H1 (cell line): Measurements from ENCODE around the gene SMARCC2. TPM values are rescaled to one million over a fixed set of nuclear protein-coding genes. Genes with fewer than 3 reads are reported as not detected.
A peak's percentile ranks its signal among the peaks of the same experiment; 100 is the strongest.

Experiments
- ASH2L ChIP-seq: fragments of 200-600, 300-600 bp; sonication (generic); IDR thresholded peaks from one replicate; pipeline ENCODE4 v1.7.1; 2017; ENCODE audit warnings: low read length
- CBX8 ChIP-seq: fragments of 300-800, 300-1000 bp; sonication (generic); IDR thresholded peaks from 2 replicates; pipeline ENCODE4 v1.7.1; 2016; ENCODE audit warnings: low read depth, low read length, borderline replicate concordance
- CHD2 ChIP-seq: IDR thresholded peaks from 2 replicates; pipeline ENCODE4 v1.6.1; 2012; ENCODE audit warnings: low read length, improper control_type of control experiment
- CTBP2 ChIP-seq: IDR thresholded peaks from 2 replicates; pipeline ENCODE4 v1.7.0; 2011; ENCODE audit warnings: borderline replicate concordance, mild to moderate bottlenecking, moderate library complexity, mixed read lengths, low read length; ENCODE audit not compliant: insufficient read depth, insufficient read length
- EP300 ChIP-seq, 2 experiments: IDR thresholded peaks; 1 replicate in 1 of 2; 2 replicates in 1 of 2; pipeline ENCODE4 v1.6.1; 2011 to 2012; ENCODE audit warnings: low read depth in 2 of 2, low read length in 2 of 2, mild to moderate bottlenecking in 2 of 2, borderline replicate concordance in 1 of 2, inconsistent platforms in 1 of 2, moderate library complexity in 1 of 2
- GABPA ChIP-seq: IDR thresholded peaks from 2 replicates; pipeline ENCODE4 v1.6.1; 2011; ENCODE audit warnings: mild to moderate bottlenecking, low read length, moderate library complexity, borderline replicate concordance; ENCODE audit not compliant: insufficient read depth
- NRF1 ChIP-seq: IDR thresholded peaks from 2 replicates; pipeline ENCODE4 v1.6.1; 2011; ENCODE audit warnings: mild to moderate bottlenecking, low read depth, low read length, improper control_type of control experiment
- POU5F1 ChIP-seq: IDR thresholded peaks from 2 replicates; pipeline ENCODE4 v1.6.1; 2011; ENCODE audit warnings: low read depth, mild to moderate bottlenecking, low read length, moderate library complexity
- RXRA ChIP-seq: IDR thresholded peaks from 2 replicates; pipeline ENCODE4 v1.6.1; 2011; ENCODE audit warnings: low read depth, mild to moderate bottlenecking, low read length, moderate library complexity; ENCODE audit not compliant: insufficient read depth
- SIN3A ChIP-seq, 2 experiments: IDR thresholded peaks in 1 of 2; conservative IDR thresholded peaks in 1 of 2; 2 replicates each; pipeline ENCODE4 v1.6.1; 2011 to 2012; ENCODE audit warnings: low read length in 2 of 2, improper control_type of control experiment in 1 of 2, low read depth in 1 of 2, mild to moderate bottlenecking in 1 of 2
- SIRT6 ChIP-seq: IDR thresholded peaks from one replicate; pipeline ENCODE4 v1.7.1; 2012; ENCODE audit warnings: low read length, inconsistent platforms
- SP2 ChIP-seq: IDR thresholded peaks from 2 replicates; pipeline ENCODE4 v1.6.1; 2012; ENCODE audit warnings: mild to moderate bottlenecking, low read length, inconsistent platforms
- TEAD4 ChIP-seq: IDR thresholded peaks from 2 replicates; pipeline ENCODE4 v1.6.1; 2012; ENCODE audit warnings: low read depth, low read length, inconsistent platforms, mixed read lengths
- ZNF274 ChIP-seq: IDR thresholded peaks from 2 replicates; pipeline ENCODE4 v1.7.0; 2012; ENCODE audit warnings: low read length, borderline replicate concordance; ENCODE audit errors: extremely low read depth
- polyA plus RNA-seq, 7 experiments: library from polyadenylated mRNA; depleted of rRNA in 3 of 7; stranded (reverse) in 5 of 7; unstranded in 2 of 7; fragments of >200 nt in 5 of 7; fragments of 200-250 nt in 2 of 7; gene quantifications; 1 replicate in 5 of 7; 2 replicates in 1 of 7; 4 replicates in 1 of 7; pipeline versions ENCODE4 v1.2.1 to v1.2.3, GENCODE V29; 2011 to 2013; ENCODE audit warnings: missing spikeins in 2 of 7, mixed read lengths in 2 of 7
- total RNA-seq: library from RNA; stranded (reverse); fragmentation: NEBNext Ultra II Directional; extraction: Animal tissue kit (Norgen Biotek cat#: 25700); gene quantifications from 2 replicates; pipeline ENCODE4 v1.2.1, GENCODE V29; 2021
- TF ChIP-seq, protein P1 (sequence below), 3 experiments: IDR thresholded peaks; 1 replicate in 2 of 3; 2 replicates in 1 of 3; pipeline versions ENCODE4 v1.5.1 to v1.6.1; 2011; ENCODE audit warnings: low read length in 3 of 3, mild to moderate bottlenecking in 3 of 3, inconsistent platforms in 2 of 3, low read depth in 1 of 3, moderate library complexity in 1 of 3; ENCODE audit not compliant: insufficient read depth in 1 of 3; ENCODE audit errors: control extremely low read depth in 1 of 3
- TF ChIP-seq, protein P2 (sequence below): IDR thresholded peaks from 2 replicates; pipeline ENCODE4 v1.6.1; 2011; ENCODE audit warnings: low read length, improper control_type of control experiment
- TF ChIP-seq, protein P3 (sequence below): IDR thresholded peaks from 2 replicates; pipeline ENCODE4 v1.6.1; 2012; ENCODE audit warnings: inconsistent platforms

SMARCC2 gene
- total and polyA plus RNA-seq, 2 of the 8 experiments (the other 6 are each of a cell fraction or from before 2014, with no cell fraction given): 33.9 to 78.5 TPM

DNA sequence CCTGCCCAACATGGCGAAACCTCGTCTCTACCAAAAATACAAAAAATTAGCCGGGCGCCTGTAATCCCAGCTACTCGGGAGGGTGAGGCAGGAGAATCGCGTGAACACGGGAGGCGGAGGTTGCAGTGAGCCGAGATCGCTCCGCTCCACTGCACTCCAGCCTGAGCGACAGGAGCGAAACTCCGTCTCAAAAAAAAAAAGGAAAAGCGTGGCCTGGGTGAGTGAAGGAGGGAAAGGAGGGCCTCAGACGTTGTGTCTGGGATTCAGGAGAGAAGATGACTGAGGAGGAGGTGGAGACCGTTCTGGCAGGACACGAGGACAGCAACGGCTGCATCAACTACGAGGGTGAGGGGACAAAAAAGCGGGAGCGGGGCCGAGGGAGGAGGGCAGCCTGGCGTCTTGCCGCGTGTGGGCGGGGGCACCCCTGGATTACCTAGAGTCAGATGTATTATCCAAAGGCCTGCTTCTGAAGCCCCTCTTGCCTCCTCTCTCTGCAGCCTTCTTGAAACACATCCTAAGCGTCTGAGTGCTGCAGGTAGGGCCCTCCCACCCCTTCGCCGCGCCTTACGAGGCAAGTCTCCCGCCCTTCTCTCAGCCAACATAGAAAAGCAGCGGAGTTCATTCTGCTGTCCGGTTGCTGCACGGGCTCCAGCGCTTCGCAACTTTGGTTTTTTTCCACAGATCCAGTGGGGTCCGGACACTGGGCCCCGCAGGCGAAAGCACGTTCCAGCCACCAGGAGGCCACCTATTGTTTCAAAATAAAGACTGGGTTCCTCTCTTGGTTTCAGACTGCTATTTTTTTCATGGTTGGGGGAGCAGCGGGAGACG lies 31.9 kb downstream of the SMARCC2 start (continued):
- TF ChIP-seq SIRT6: no peak
- no peak for TF ChIP-seq GABPA
- no peak for TF ChIP-seq POU5F1
- no peak for TF ChIP-seq EP300 (IDR thresholded peaks at IDR 0.05; ENCODE audit: borderline replicate concordance in 1 of 2, low read depth in 2 of 2, low read length in 2 of 2)
- no peak for TF ChIP-seq CTBP2
- no peak for TF ChIP-seq CBX8
- no peak for TF ChIP-seq CHD2
- TF ChIP-seq, protein P1, sequence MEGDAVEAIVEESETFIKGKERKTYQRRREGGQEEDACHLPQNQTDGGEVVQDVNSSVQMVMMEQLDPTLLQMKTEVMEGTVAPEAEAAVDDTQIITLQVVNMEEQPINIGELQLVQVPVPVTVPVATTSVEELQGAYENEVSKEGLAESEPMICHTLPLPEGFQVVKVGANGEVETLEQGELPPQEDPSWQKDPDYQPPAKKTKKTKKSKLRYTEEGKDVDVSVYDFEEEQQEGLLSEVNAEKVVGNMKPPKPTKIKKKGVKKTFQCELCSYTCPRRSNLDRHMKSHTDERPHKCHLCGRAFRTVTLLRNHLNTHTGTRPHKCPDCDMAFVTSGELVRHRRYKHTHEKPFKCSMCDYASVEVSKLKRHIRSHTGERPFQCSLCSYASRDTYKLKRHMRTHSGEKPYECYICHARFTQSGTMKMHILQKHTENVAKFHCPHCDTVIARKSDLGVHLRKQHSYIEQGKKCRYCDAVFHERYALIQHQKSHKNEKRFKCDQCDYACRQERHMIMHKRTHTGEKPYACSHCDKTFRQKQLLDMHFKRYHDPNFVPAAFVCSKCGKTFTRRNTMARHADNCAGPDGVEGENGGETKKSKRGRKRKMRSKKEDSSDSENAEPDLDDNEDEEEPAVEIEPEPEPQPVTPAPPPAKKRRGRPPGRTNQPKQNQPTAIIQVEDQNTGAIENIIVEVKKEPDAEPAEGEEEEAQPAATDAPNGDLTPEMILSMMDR (IDR thresholded peaks at IDR 0.05; ENCODE audit: control extremely low read depth in 1 of 3, insufficient read depth in 1 of 3, low read depth in 1 of 3, low read length in 3 of 3): peak; percentile 31 to 52 (median 41)
- TF ChIP-seq NRF1: no peak
- no peak for TF ChIP-seq SP2
- TF ChIP-seq TEAD4: peak; percentile 96
- 0 out of 4 replicates have a peak, but pooled peaks of 1 of the 2 experiments have one; percentile 22 for TF ChIP-seq SIN3A (conservative IDR thresholded peaks at IDR 0.05 in 1 of 2, IDR thresholded peaks at IDR 0.05 in 1 of 2; ENCODE audit: low read depth in 1 of 2, low read length in 2 of 2)
- no peak for TF ChIP-seq ZNF274
- peak; percentile 31 for TF ChIP-seq ASH2L
- TF ChIP-seq, protein P2, sequence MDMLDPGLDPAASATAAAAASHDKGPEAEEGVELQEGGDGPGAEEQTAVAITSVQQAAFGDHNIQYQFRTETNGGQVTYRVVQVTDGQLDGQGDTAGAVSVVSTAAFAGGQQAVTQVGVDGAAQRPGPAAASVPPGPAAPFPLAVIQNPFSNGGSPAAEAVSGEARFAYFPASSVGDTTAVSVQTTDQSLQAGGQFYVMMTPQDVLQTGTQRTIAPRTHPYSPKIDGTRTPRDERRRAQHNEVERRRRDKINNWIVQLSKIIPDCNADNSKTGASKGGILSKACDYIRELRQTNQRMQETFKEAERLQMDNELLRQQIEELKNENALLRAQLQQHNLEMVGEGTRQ: no peak
- no peak for TF ChIP-seq RXRA
- TF ChIP-seq, protein P3, sequence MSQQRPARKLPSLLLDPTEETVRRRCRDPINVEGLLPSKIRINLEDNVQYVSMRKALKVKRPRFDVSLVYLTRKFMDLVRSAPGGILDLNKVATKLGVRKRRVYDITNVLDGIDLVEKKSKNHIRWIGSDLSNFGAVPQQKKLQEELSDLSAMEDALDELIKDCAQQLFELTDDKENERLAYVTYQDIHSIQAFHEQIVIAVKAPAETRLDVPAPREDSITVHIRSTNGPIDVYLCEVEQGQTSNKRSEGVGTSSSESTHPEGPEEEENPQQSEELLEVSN: peak; percentile 91
